HepG2 (cell line): ENCODE data around the gene CEP43. TPM values are rescaled to one million over a fixed set of nuclear protein-coding genes. Genes with fewer than 3 reads are reported as not detected.
A peak's percentile ranks its signal among the peaks of the same experiment; 100 is the strongest.

Source experiments
- FOXO1 ChIP-seq: sonication (generic); formaldehyde crosslinking; IDR thresholded peaks from 2 replicates; pipeline ENCODE4 v1.4.0; 2020; ENCODE audit warnings: missing genetic modification reagents
- HNRNPH1 ChIP-seq: fragments of 200-400 bp; formaldehyde crosslinking; optimal IDR thresholded peaks from 2 replicates; pipeline ENCODE3; 2017; ENCODE audit warnings: mild to moderate bottlenecking, low read depth, low read length
- MED8 ChIP-seq: sonication (generic); formaldehyde crosslinking; IDR thresholded peaks from 2 replicates; pipeline ENCODE4 v1.8.1; 2023; ENCODE audit warnings: mild to moderate bottlenecking, missing genetic modification reagents; ENCODE audit not compliant: insufficient replicate concordance
- PCBP1 ChIP-seq: fragments of 200-400 bp; formaldehyde crosslinking; IDR thresholded peaks from 2 replicates; pipeline ENCODE4 v1.6.1; 2017; ENCODE audit warnings: mild to moderate bottlenecking, low read depth, low read length, borderline replicate concordance
- SMAD3 ChIP-seq: sonication (generic); formaldehyde crosslinking; IDR thresholded peaks from 2 replicates; pipeline ENCODE4 v1.4.0; 2020; ENCODE audit warnings: missing genetic modification reagents
- SRF ChIP-seq: IDR thresholded peaks from 2 replicates; pipeline ENCODE4 v1.6.1; 2011; ENCODE audit warnings: mild to moderate bottlenecking, low read depth, low read length, moderate library complexity
- SRSF4 ChIP-seq: fragments of 200-400 bp; formaldehyde crosslinking; IDR thresholded peaks from one replicate; pipeline ENCODE4 v1.6.1; 2018; ENCODE audit warnings: mild to moderate bottlenecking, low read depth, low read length, moderate library complexity; ENCODE audit not compliant: poor library complexity, severe bottlenecking
- SRSF9 ChIP-seq: fragments of 200-400 bp; formaldehyde crosslinking; IDR thresholded peaks from 2 replicates; pipeline ENCODE4 v1.6.1; 2018; ENCODE audit warnings: borderline replicate concordance, mild to moderate bottlenecking, low read depth, low read length; ENCODE audit not compliant: insufficient read depth, poor library complexity, severe bottlenecking
- ZNF230 ChIP-seq: sonication (generic); formaldehyde crosslinking; IDR thresholded peaks from 2 replicates; pipeline ENCODE4 v1.4.0; 2020; ENCODE audit warnings: mild to moderate bottlenecking, missing genetic modification reagents
- ZNF34 ChIP-seq: sonication (generic); formaldehyde crosslinking; IDR thresholded peaks from 2 replicates; pipeline ENCODE4 v1.4.0; 2020; ENCODE audit warnings: mild to moderate bottlenecking, missing genetic modification reagents, borderline replicate concordance
- ZNF569 ChIP-seq: sonication (generic); formaldehyde crosslinking; IDR thresholded peaks from 2 replicates; pipeline ENCODE4 v1.5.0; 2020; ENCODE audit warnings: mild to moderate bottlenecking, missing genetic modification reagents, moderate library complexity, borderline replicate concordance
- ZNF629 ChIP-seq: sonication (generic); formaldehyde crosslinking; conservative IDR thresholded peaks from 2 replicates; pipeline ENCODE4 v1.5.0; 2020; ENCODE audit warnings: missing genetic modification reagents
- polyA plus RNA-seq, 8 experiments: library from polyadenylated mRNA; depleted of rRNA in 3 of 8; stranded (reverse) in 7 of 8; unstranded in 1 of 8; fragments of >200 nt; fragmentation: Illumina TruSeq in 4 of 8; extraction: Trizol in 4 of 8; gene quantifications; 2 replicates each; pipeline versions ENCODE4 v1.2.1 to v1.2.3, GENCODE V29; 2011 to 2016; ENCODE audit warnings: low read depth in 4 of 8, missing spikeins in 1 of 8, mixed read lengths in 1 of 8; ENCODE audit not compliant: insufficient read depth in 1 of 8
- total RNA-seq, 5 experiments: library from RNA; depleted of rRNA; stranded (reverse); fragments of >200 nt; fragmentation: Illumina TruSeq; extraction: Trizol; gene quantifications; 2 replicates each; pipeline ENCODE4 v1.2.3, GENCODE V29; 2016; ENCODE audit warnings: low read depth in 1 of 5
- TF ChIP-seq, protein P1 (sequence below): sonication (generic); formaldehyde crosslinking; IDR thresholded peaks from 2 replicates; pipeline ENCODE4 v1.8.0; 2022; ENCODE audit warnings: mild to moderate bottlenecking, missing genetic modification reagents
- TF ChIP-seq, protein P2 (sequence below): sonication (generic); formaldehyde crosslinking; IDR thresholded peaks from 2 replicates; pipeline ENCODE4 v1.4.0; 2020; ENCODE audit warnings: mild to moderate bottlenecking, missing genetic modification reagents
- TF ChIP-seq, protein P3 (sequence below): sonication (generic); formaldehyde crosslinking; IDR thresholded peaks from 2 replicates; pipeline ENCODE4 v1.4.0; 2020; ENCODE audit warnings: missing genetic modification reagents
- TF ChIP-seq, protein P4 (sequence below): sonication (generic); formaldehyde crosslinking; IDR thresholded peaks from 2 replicates; pipeline ENCODE4 v1.9.0; 2022; ENCODE audit warnings: low read depth, missing genetic modification reagents
- TF ChIP-seq, protein P5 (sequence below): sonication (generic); formaldehyde crosslinking; IDR thresholded peaks from 2 replicates; pipeline ENCODE4 v1.4.0; 2020; ENCODE audit warnings: mild to moderate bottlenecking, missing genetic modification reagents

CEP43 gene
- total and polyA plus RNA-seq, 2 of the 13 experiments (the other 11 are each of a cell fraction or from before 2014, with no cell fraction given), result 29.3 to 73.9 TPM

DNA sequence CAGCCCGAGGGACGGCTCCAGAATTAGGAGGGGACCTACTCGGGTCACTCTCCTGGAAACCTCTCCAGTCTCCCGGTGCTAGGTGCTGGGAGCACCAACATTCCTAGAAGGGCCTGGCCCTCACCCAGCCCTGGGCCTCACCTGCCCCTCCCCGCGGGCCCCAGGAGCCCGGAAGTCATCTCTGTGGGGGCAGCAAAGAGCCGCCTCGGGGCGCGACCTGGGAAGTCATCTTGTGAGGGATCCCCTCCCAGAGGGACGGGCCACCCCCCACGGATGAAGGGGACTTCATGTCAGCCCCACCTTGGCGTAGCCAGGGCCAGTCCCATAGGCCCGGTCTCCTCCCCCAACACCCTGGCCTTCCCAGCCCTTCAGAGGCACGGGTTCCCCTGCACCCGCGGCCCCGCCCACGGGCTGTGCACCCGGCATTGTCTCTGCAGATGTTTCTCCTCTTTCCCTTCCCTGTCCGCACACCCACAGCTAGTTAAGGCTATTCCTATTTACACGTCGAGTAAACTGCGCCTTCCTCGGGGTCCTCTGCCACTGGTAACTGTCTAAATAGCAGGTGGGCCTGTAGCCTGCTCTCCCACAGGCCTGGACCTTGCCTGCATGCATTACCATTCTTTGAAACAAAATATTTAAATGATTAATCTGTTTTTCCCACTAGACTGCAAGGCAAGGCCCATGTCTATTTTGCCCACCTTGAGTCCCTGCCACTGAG is 42.0 kb upstream of the CEP43 start (continued):
- TF ChIP-seq MED8 (CRISPR knock-in tag) (peak; percentile 17), SRF (no peak), PCBP1 (no peak), HNRNPH1 (no peak), ZNF34 (CRISPR knock-in tag) (no peak), ZNF230 (CRISPR knock-in tag) (peak; percentile 53), FOXO1 (CRISPR knock-in tag) (peak; percentile 60; the same call in 1 of the 2 replicates), SRSF9 (no peak), ZNF629 (no peak; the same call in 1 of the 2 replicates), SMAD3 (CRISPR knock-in tag) (no peak), SRSF4 (no peak), ZNF569 (CRISPR knock-in tag) (peak; percentile 31; the same call in 1 of the 2 replicates)
- TF ChIP-seq, protein P1, sequence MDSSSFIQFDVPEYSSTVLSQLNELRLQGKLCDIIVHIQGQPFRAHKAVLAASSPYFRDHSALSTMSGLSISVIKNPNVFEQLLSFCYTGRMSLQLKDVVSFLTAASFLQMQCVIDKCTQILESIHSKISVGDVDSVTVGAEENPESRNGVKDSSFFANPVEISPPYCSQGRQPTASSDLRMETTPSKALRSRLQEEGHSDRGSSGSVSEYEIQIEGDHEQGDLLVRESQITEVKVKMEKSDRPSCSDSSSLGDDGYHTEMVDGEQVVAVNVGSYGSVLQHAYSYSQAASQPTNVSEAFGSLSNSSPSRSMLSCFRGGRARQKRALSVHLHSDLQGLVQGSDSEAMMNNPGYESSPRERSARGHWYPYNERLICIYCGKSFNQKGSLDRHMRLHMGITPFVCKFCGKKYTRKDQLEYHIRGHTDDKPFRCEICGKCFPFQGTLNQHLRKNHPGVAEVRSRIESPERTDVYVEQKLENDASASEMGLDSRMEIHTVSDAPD (CRISPR knock-in tag), result peak; percentile 46; the same call in 1 of the 2 replicates
- TF ChIP-seq, protein P2, sequence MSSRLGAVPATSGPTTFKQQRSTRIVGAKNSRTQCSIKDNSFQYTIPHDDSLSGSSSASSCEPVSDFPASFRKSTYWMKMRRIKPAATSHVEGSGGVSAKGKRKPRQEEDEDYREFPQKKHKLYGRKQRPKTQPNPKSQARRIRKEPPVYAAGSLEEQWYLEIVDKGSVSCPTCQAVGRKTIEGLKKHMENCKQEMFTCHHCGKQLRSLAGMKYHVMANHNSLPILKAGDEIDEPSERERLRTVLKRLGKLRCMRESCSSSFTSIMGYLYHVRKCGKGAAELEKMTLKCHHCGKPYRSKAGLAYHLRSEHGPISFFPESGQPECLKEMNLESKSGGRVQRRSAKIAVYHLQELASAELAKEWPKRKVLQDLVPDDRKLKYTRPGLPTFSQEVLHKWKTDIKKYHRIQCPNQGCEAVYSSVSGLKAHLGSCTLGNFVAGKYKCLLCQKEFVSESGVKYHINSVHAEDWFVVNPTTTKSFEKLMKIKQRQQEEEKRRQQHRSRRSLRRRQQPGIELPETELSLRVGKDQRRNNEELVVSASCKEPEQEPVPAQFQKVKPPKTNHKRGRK (CRISPR knock-in tag), result no peak; the same call in 1 of the 2 replicates
- TF ChIP-seq, protein P3, sequence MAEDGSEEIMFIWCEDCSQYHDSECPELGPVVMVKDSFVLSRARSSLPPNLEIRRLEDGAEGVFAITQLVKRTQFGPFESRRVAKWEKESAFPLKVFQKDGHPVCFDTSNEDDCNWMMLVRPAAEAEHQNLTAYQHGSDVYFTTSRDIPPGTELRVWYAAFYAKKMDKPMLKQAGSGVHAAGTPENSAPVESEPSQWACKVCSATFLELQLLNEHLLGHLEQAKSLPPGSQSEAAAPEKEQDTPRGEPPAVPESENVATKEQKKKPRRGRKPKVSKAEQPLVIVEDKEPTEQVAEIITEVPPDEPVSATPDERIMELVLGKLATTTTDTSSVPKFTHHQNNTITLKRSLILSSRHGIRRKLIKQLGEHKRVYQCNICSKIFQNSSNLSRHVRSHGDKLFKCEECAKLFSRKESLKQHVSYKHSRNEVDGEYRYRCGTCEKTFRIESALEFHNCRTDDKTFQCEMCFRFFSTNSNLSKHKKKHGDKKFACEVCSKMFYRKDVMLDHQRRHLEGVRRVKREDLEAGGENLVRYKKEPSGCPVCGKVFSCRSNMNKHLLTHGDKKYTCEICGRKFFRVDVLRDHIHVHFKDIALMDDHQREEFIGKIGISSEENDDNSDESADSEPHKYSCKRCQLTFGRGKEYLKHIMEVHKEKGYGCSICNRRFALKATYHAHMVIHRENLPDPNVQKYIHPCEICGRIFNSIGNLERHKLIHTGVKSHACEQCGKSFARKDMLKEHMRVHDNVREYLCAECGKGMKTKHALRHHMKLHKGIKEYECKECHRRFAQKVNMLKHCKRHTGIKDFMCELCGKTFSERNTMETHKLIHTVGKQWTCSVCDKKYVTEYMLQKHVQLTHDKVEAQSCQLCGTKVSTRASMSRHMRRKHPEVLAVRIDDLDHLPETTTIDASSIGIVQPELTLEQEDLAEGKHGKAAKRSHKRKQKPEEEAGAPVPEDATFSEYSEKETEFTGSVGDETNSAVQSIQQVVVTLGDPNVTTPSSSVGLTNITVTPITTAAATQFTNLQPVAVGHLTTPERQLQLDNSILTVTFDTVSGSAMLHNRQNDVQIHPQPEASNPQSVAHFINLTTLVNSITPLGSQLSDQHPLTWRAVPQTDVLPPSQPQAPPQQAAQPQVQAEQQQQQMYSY (CRISPR knock-in tag), result no peak
- TF ChIP-seq, protein P4, sequence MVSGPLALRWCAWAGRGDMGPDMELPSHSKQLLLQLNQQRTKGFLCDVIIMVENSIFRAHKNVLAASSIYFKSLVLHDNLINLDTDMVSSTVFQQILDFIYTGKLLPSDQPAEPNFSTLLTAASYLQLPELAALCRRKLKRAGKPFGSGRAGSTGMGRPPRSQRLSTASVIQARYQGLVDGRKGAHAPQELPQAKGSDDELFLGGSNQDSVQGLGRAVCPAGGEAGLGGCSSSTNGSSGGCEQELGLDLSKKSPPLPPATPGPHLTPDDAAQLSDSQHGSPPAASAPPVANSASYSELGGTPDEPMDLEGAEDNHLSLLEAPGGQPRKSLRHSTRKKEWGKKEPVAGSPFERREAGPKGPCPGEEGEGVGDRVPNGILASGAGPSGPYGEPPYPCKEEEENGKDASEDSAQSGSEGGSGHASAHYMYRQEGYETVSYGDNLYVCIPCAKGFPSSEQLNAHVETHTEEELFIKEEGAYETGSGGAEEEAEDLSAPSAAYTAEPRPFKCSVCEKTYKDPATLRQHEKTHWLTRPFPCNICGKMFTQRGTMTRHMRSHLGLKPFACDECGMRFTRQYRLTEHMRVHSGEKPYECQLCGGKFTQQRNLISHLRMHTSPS (CRISPR knock-in tag), result no peak; the same call in 1 of the 2 replicates
- TF ChIP-seq, protein P5, sequence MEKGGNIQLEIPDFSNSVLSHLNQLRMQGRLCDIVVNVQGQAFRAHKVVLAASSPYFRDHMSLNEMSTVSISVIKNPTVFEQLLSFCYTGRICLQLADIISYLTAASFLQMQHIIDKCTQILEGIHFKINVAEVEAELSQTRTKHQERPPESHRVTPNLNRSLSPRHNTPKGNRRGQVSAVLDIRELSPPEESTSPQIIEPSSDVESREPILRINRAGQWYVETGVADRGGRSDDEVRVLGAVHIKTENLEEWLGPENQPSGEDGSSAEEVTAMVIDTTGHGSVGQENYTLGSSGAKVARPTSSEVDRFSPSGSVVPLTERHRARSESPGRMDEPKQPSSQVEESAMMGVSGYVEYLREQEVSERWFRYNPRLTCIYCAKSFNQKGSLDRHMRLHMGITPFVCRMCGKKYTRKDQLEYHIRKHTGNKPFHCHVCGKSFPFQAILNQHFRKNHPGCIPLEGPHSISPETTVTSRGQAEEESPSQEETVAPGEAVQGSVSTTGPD (CRISPR knock-in tag), result peak; percentile 27; the same call in 1 of the 2 replicates
